HepG2 (cell line): ENCODE measurements around the gene KLF11. TPM values are rescaled to one million over a fixed set of nuclear protein-coding genes. Genes with fewer than 3 reads are reported as not detected.

Source experiments
- ATAC-seq: fragments of 200-7000 bp; cut with Tn5 transposase; 3 replicates; pipeline ENCODE4 v1.9.1; 2020; ENCODE audit warnings: mild to moderate bottlenecking, moderate library complexity
- BruUV-seq: library from RNA; stranded (reverse); fragments of 400-500 nt; replicated peaks from 2 replicates; lab custom pipeline; 2021; lab: Mats Ljungman, UMichigan
- CTCF ChIA-PET: fragments of 300-600 bp; formaldehyde crosslinking; extraction: SDS; loops from one replicate; lab custom pipeline; 2021; ENCODE audit warnings: low total read pairs, inconsistent platforms, low intra/inter-chr PET ratio; lab: Yijun Ruan, JAX
- POLR2A ChIA-PET: fragments of 350-600 bp; sonication (Branson Sonifier 250); formaldehyde crosslinking; loops from one replicate; lab custom pipeline; 2020; ENCODE audit warnings: antibody characterized with exemption, inconsistent platforms; lab: Yijun Ruan, JAX
- DNase-seq: peaks from one replicate; pipeline ENCODE4 v3.0.0-alpha.2; 2015; ENCODE audit warnings: low spot score
- FAIRE-seq: peaks from 3 replicates; lab custom pipeline; 2011; peaks lifted over from hg19 to GRCh38; lab: Jason Lieb, UNC
- H2AFZ ChIP-seq: one replicate; pipeline ENCODE4 v1.6.1; 2011; ENCODE audit warnings: low read length, inconsistent platforms
- H3K27ac ChIP-seq: fragments of 300-600 bp; 3 replicates; pipeline ENCODE4 v1.8.0; 2011; ENCODE audit warnings: mixed run types, mild to moderate bottlenecking, mixed read lengths, low read length, inconsistent platforms; ENCODE audit not compliant: insufficient read depth; ENCODE audit errors: extremely low read length
- H3K27me3 ChIP-seq, 2 experiments: fragments of 200-600 bp in 1 of 2; 2 replicates in 1 of 2; 3 replicates in 1 of 2; pipeline versions ENCODE4 v1.6.0 to v1.8.0; 2011; ENCODE audit warnings: low read length in 2 of 2, mild to moderate bottlenecking in 2 of 2, moderate library complexity in 2 of 2, inconsistent platforms in 1 of 2; ENCODE audit not compliant: insufficient read depth in 2 of 2, control insufficient read depth in 1 of 2
- H3K36me3 ChIP-seq, 2 experiments: fragments of 200-600 bp in 1 of 2; replicated peaks in 1 of 2; 2 replicates in 1 of 2; 3 replicates in 1 of 2; pipeline versions ENCODE4 v1.5.1 to v1.8.0; 2011; ENCODE audit warnings: low read length in 2 of 2, inconsistent platforms in 1 of 2; ENCODE audit not compliant: insufficient read depth in 2 of 2, control insufficient read depth in 1 of 2
- H3K4me1 ChIP-seq: 2 replicates; pipeline ENCODE4 v1.5.1; 2012; ENCODE audit warnings: low read length, inconsistent platforms; ENCODE audit not compliant: insufficient read depth
- H3K4me2 ChIP-seq: 2 replicates; pipeline ENCODE4 v1.6.0; 2011; ENCODE audit warnings: low read depth, low read length, inconsistent platforms
- H3K4me3 ChIP-seq, 3 experiments: fragments of 200-600 bp in 1 of 3; sonication (generic), shearing (Covaris generic) in 1 of 3; replicated peaks in 1 of 3; 2 replicates each; pipeline ENCODE4 v1.5.1; 2011 to 2016; ENCODE audit warnings: low read length in 3 of 3, inconsistent platforms in 2 of 3, low read depth in 2 of 3, mild to moderate bottlenecking in 2 of 3, control low read depth in 1 of 3, mixed read lengths in 1 of 3; ENCODE audit not compliant: insufficient read depth in 1 of 3
- H3K79me2 ChIP-seq: one replicate; pipeline ENCODE4 v1.6.1; 2011; ENCODE audit warnings: low read length, inconsistent platforms; ENCODE audit not compliant: insufficient read depth
- H3K9ac ChIP-seq: 2 replicates; pipeline ENCODE4 v1.6.0; 2011; ENCODE audit warnings: mild to moderate bottlenecking, low read depth, low read length, inconsistent platforms; ENCODE audit not compliant: insufficient read depth
- H3K9me3 ChIP-seq: 2 replicates; pipeline ENCODE4 v1.5.1; 2012; ENCODE audit warnings: mild to moderate bottlenecking, low read length
- H4K20me1 ChIP-seq: 2 replicates; pipeline ENCODE4 v1.6.0; 2011; ENCODE audit warnings: inconsistent platforms, mild to moderate bottlenecking, low read length, moderate library complexity; ENCODE audit not compliant: insufficient read depth
- ARID2 ChIP-seq: sonication (generic); formaldehyde crosslinking; IDR thresholded peaks from 2 replicates; pipeline ENCODE4 v1.8.1; 2022; ENCODE audit warnings: mild to moderate bottlenecking, missing genetic modification reagents, borderline replicate concordance
- HNRNPUL1 ChIP-seq: fragments of 200-400 bp; formaldehyde crosslinking; IDR thresholded peaks from 2 replicates; pipeline ENCODE4 v1.6.1; 2017; ENCODE audit warnings: low read depth, mild to moderate bottlenecking, low read length, moderate library complexity
- MEF2D ChIP-seq: sonication (generic); formaldehyde crosslinking; IDR thresholded peaks from 2 replicates; pipeline ENCODE4 v1.5.1; 2020; ENCODE audit warnings: mild to moderate bottlenecking, missing genetic modification reagents
- NBN ChIP-seq: fragments of 450-650 bp; conservative IDR thresholded peaks from 2 replicates; pipeline ENCODE4 v1.6.1; 2017
- NCOA1 ChIP-seq: sonication (generic); formaldehyde crosslinking; IDR thresholded peaks from 2 replicates; pipeline ENCODE4 v1.9.0; 2021; ENCODE audit warnings: missing genetic modification reagents
- WGBS: methylation state at CpG from one replicate; pipeline ENCODE4 v1.1.6; 2017; ENCODE audit warnings: low lambda C conversion rate; 5-methylcytosine and 5-hydroxymethylcytosine counted together
- in situ Hi-C: cut with HindIII; loops from 2 replicates; pipeline ENCODE4 v1.10.0; 2017; ENCODE audit warnings: low pct_unique_long_range_greater_than_20kb; ENCODE audit not compliant: extremely low pct_ligation_motif_present
- intact Hi-C: fragments of 100-400 bp; cut with micrococcal nuclease; formaldehyde crosslinking; loops from one replicate; pipeline ENCODE4 v1.10.0; 2022; ENCODE audit not compliant: unreplicated experiment
- polyA plus RNA-seq, 8 experiments: library from polyadenylated mRNA; depleted of rRNA in 3 of 8; stranded (reverse) in 7 of 8; unstranded in 1 of 8; fragments of >200 nt; fragmentation: Illumina TruSeq in 4 of 8; extraction: Trizol in 4 of 8; gene quantifications; 2 replicates each; pipeline versions ENCODE4 v1.2.1 to v1.2.3, GENCODE V29; 2011 to 2016; ENCODE audit warnings: low read depth in 4 of 8, missing spikeins in 1 of 8, mixed read lengths in 1 of 8; ENCODE audit not compliant: insufficient read depth in 1 of 8
- total RNA-seq, 5 experiments: library from RNA; depleted of rRNA; stranded (reverse); fragments of >200 nt; fragmentation: Illumina TruSeq; extraction: Trizol; gene quantifications; 2 replicates each; pipeline ENCODE4 v1.2.3, GENCODE V29; 2016; ENCODE audit warnings: low read depth in 1 of 5
- TF ChIP-seq, protein P1 (sequence below): sonication (generic); formaldehyde crosslinking; IDR thresholded peaks from 2 replicates; pipeline ENCODE4 v1.4.0; 2020; ENCODE audit warnings: mild to moderate bottlenecking, missing genetic modification reagents
- TF ChIP-seq, protein P2 (sequence below): sonication (generic); formaldehyde crosslinking; IDR thresholded peaks from 2 replicates; pipeline ENCODE4 v1.8.0; 2022; ENCODE audit warnings: missing genetic modification reagents, mild to moderate bottlenecking, borderline replicate concordance

The KLF11 gene
- total and polyA plus RNA-seq, 2 of the 13 experiments (the other 11 are each of a cell fraction or from before 2014, with no cell fraction given): 2.5 to 11.8 TPM

DNA sequence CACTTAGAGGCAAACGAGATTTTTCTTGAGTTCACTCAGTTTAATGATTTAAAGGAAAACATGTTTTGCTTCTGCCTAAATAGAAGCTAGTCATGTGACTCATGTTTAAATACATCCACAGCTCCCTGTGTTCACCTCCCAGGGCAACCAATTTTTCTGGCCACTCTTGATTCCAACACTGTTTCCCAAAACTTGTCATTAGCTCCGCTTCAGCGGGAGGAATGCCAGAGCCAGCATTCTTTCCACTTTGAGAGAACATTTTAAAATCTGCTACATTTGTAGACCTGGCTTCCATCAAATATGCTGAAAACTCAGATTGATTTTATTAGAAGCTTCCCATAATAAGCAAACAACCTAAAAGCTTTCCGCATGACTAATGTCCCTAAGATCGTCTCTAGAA is 39.7 kb downstream of the KLF11 start:
- Histone ChIP-seq H3K4me2 (no peak overlapping the region), H3K79me2 (no peaks in the 10 kb centered on the region), H3K4me1 (peaks cover 35% of the 10 kb centered on the region), H3K36me3 (no peaks in the 10 kb centered on the region), H2AFZ (no peak overlapping the region), H3K9ac (no peak overlapping the region), H3K27ac (no peak overlapping the region), H4K20me1 (no peaks in the 10 kb centered on the region), H3K4me3 (no peak overlapping the region), H3K27me3 (peaks cover 9 to 60% of the 10 kb centered on the region in 2 experiments)
- WGBS: 64% methylated on average over 5 of the region's 5 CpGs
- CTCF ChIA-PET: no interaction called here
- POLR2A ChIA-PET: no interaction called here
- no peak for FAIRE-seq
- ATAC-seq: no peak
- DNase-seq: no peak
- TF ChIP-seq, protein P1, sequence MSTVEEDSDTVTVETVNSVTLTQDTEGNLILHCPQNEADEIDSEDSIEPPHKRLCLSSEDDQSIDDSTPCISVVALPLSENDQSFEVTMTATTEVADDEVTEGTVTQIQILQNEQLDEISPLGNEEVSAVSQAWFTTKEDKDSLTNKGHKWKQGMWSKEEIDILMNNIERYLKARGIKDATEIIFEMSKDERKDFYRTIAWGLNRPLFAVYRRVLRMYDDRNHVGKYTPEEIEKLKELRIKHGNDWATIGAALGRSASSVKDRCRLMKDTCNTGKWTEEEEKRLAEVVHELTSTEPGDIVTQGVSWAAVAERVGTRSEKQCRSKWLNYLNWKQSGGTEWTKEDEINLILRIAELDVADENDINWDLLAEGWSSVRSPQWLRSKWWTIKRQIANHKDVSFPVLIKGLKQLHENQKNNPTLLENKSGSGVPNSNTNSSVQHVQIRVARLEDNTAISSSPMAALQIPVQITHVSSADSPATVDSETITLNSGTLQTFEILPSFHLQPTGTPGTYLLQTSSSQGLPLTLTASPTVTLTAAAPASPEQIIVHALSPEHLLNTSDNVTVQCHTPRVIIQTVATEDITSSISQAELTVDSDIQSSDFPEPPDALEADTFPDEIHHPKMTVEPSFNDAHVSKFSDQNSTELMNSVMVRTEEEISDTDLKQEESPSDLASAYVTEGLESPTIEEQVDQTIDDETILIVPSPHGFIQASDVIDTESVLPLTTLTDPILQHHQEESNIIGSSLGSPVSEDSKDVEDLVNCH: no peak
- TF ChIP-seq HNRNPUL1 (no peak), MEF2D (CRISPR knock-in tag) (no peak), NCOA1 (no peak), NBN (no peak), ARID2 (no peak)
- TF ChIP-seq, protein P2, sequence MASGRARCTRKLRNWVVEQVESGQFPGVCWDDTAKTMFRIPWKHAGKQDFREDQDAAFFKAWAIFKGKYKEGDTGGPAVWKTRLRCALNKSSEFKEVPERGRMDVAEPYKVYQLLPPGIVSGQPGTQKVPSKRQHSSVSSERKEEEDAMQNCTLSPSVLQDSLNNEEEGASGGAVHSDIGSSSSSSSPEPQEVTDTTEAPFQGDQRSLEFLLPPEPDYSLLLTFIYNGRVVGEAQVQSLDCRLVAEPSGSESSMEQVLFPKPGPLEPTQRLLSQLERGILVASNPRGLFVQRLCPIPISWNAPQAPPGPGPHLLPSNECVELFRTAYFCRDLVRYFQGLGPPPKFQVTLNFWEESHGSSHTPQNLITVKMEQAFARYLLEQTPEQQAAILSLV (CRISPR knock-in tag): no peak
- TF ChIP-seq, all 625 proteins: peak for 0
- no peaks in the 10 kb centered on the region for H3K9me3 ChIP-seq
- intact Hi-C loops (no loop called here), in situ Hi-C loops (no loop called here)
- no TSS peak for BruUV-seq
